Peyer's patch (tissue), 4 donors: ENCODE data around the gene CDKN1C. TPM values are rescaled to one million over a fixed set of nuclear protein-coding genes. Genes with fewer than 3 reads are reported as not detected.
A peak's percentile ranks its signal among the peaks of the same experiment; 100 is the strongest.

Experiments
- DNase-seq, 3 donors: peaks; one replicate each; pipeline ENCODE4 v3.0.0-alpha.2; 2017 to 2019
- H3K27ac ChIP-seq, 4 donors: fragments of 200-600 bp; sonication (generic); one replicate each; pipeline ENCODE4 v1.5.1; 2016 to 2019
- H3K27me3 ChIP-seq, 2 donors: fragments of 200-600 bp; sonication (generic); one replicate each; pipeline ENCODE4 v1.5.1; 2019
- H3K36me3 ChIP-seq, 3 donors: fragments of 200-600 bp; sonication (generic); one replicate each; pipeline ENCODE4 v1.5.1; 2016 to 2019
- H3K4me1 ChIP-seq, 4 donors: fragments of 200-600 bp; sonication (generic); one replicate each; pipeline ENCODE4 v1.5.1; 2016 to 2019
- H3K4me3 ChIP-seq, 4 donors: fragments of 200-600 bp; sonication (generic); 1 replicate in 3 of 4; 2 replicates in 1 of 4; pipeline ENCODE4 v1.5.1; 2016 to 2019; ENCODE audit warnings: mild to moderate bottlenecking in 1 of 4
- H3K9me3 ChIP-seq, 4 donors: fragments of 200-600 bp; sonication (generic); one replicate each; pipeline ENCODE4 v1.5.1; 2016 to 2019; ENCODE audit warnings: mild to moderate bottlenecking in 1 of 4
- CTCF ChIP-seq, 6 experiments: fragments of 450-650 bp in 4 of 6; fragments of 200-600 bp in 2 of 6; sonication (generic) in 1 of 6; IDR thresholded peaks; one replicate each; pipeline ENCODE4 v1.5.1; 2017 to 2019; ENCODE audit warnings: antibody characterized with exemption in 6 of 6, mild to moderate bottlenecking in 3 of 6, moderate library complexity in 1 of 6
- POLR2A ChIP-seq, 2 donors: fragments of 450-650 bp; IDR thresholded peaks; one replicate each; pipeline ENCODE4 v1.5.1; 2017; ENCODE audit warnings: antibody characterized with exemption in 2 of 2, mild to moderate bottlenecking in 2 of 2, moderate library complexity in 2 of 2
- total RNA-seq, 4 donors: library from RNA; depleted of rRNA; stranded (reverse); fragments of >200 nt; gene quantifications; one replicate each; pipeline ENCODE4 v1.1.0, GENCODE V29; 2016

Gene CDKN1C
- total RNA-seq, 4 donors from 2014 or later = 6.1 to 22.3 (median 11.1) TPM

GRCh38 chr11:2916892-2917645 lies 31.5 kb upstream of the CDKN1C start:
- no peaks in the 10 kb centered on the region for H3K27me3 ChIP-seq
- no peaks in the 10 kb centered on the region for H3K9me3 ChIP-seq
- no peak overlapping the region for H3K27ac ChIP-seq
- TF ChIP-seq POLR2A (IDR thresholded peaks at IDR 0.05) (no peak), CTCF (IDR thresholded peaks at IDR 0.05) (no peak)
- H3K4me1 ChIP-seq = peaks cover 4 to 20% (median 12%) of the 10 kb centered on the region in 4 donors
- no peak for DNase-seq
- H3K36me3 ChIP-seq = peaks cover 0 to 11% (median 0%) of the 10 kb centered on the region in 3 donors
- no peak overlapping the region for H3K4me3 ChIP-seq

- Histone ChIP-seq H3K9me3 (no peaks in the 10 kb centered on the region), H3K27me3 (no peaks in the 10 kb centered on the region), H3K36me3 (peaks cover 0 to 11% (median 0%) of the 10 kb centered on the region in 3 donors), H3K4me1 (peaks cover 4 to 28% (median 13%) of the 10 kb centered on the region in 4 donors), H3K4me3 (no peak overlapping the region), H3K27ac (no peak overlapping the region)
- no peak for DNase-seq
- TF ChIP-seq POLR2A (IDR thresholded peaks at IDR 0.05) = no peak
- TF ChIP-seq CTCF (IDR thresholded peaks at IDR 0.05) = no peak
Measured at GRCh38 chr11:2916114-2916891, 30.7 kb upstream of the CDKN1C start.

- no peaks in the 10 kb centered on the region for H3K9me3 ChIP-seq
- no peaks in the 10 kb centered on the region for H3K27me3 ChIP-seq
- TF ChIP-seq POLR2A (IDR thresholded peaks at IDR 0.05) (no peak), CTCF (IDR thresholded peaks at IDR 0.05) (no peak)
- peaks cover 0 to 13% (median 0%) of the 10 kb centered on the region in 3 donors for H3K36me3 ChIP-seq
- H3K4me3 ChIP-seq = no peak overlapping the region
- H3K4me1 ChIP-seq = peaks cover 4 to 36% (median 14%) of the 10 kb centered on the region in 4 donors
- no peak for DNase-seq
- H3K27ac ChIP-seq = no peak overlapping the region
Measured at GRCh38 chr11:2915473-2915872, 29.9 kb upstream of the CDKN1C start.

- Histone ChIP-seq H3K4me3 (no peak overlapping the region), H3K9me3 (no peaks in the 10 kb centered on the region), H3K27ac (no peak overlapping the region), H3K4me1 (peaks cover 4 to 41% (median 14%) of the 10 kb centered on the region in 4 donors), H3K36me3 (peaks cover 0 to 20% (median 0%) of the 10 kb centered on the region in 3 donors), H3K27me3 (no peaks in the 10 kb centered on the region)
- DNase-seq = no peak
- TF ChIP-seq POLR2A (IDR thresholded peaks at IDR 0.05) (no peak), CTCF (IDR thresholded peaks at IDR 0.05) (no peak)
Measured at GRCh38 chr11:2914455-2915195, 29.1 kb upstream of the CDKN1C start.

- peak overlapping the region in 1 of 4 donors; percentile 94 for H3K27ac ChIP-seq
- DNase-seq = peak in 1 of 3 donors; percentile 28
- TF ChIP-seq POLR2A (IDR thresholded peaks at IDR 0.05) = no peak
- TF ChIP-seq CTCF (IDR thresholded peaks at IDR 0.05) = no peak
Measured at GRCh38 chr11:2913776-2914175, 28.2 kb upstream of the CDKN1C start.

More at GRCh38 chr11:2913776-2914175, 28.2 kb upstream of the CDKN1C start:
- H3K9me3 ChIP-seq = no peaks in the 10 kb centered on the region
- H3K27me3 ChIP-seq = no peaks in the 10 kb centered on the region
- peaks cover 4 to 49% (median 14%) of the 10 kb centered on the region in 4 donors for H3K4me1 ChIP-seq
- H3K36me3 ChIP-seq = peaks cover 0 to 22% (median 0%) of the 10 kb centered on the region in 3 donors
- H3K4me3 ChIP-seq = no peak overlapping the region
